Progenitor cell of endocrine pancreas (in vitro differentiated cells): Measurements from ENCODE around the gene POLR2L. TPM values are rescaled to one million over a fixed set of nuclear protein-coding genes. Genes with fewer than 3 reads are reported as not detected.

Source experiments
- DNase-seq: peaks from one replicate; pipeline ENCODE4 v3.0.0; 2021; ENCODE audit warnings: low spot score; ENCODE audit not compliant: unreplicated experiment
- H3K27ac Mint-ChIP-seq: 2 replicates; pipeline ENCODE4 v1.8.0; 2021; ENCODE audit warnings: mild to moderate bottlenecking, moderate library complexity, mixed read lengths
- H3K27me3 Mint-ChIP-seq: 2 replicates; pipeline ENCODE4 v1.8.0; 2021; ENCODE audit warnings: mixed read lengths
- H3K36me3 Mint-ChIP-seq: 2 replicates; pipeline ENCODE4 v1.8.0; 2022; ENCODE audit warnings: mixed read lengths; ENCODE audit not compliant: insufficient read depth
- H3K4me1 Mint-ChIP-seq: 2 replicates; pipeline ENCODE4 v1.8.0; 2021; ENCODE audit warnings: low read depth, mixed read lengths
- H3K4me3 Mint-ChIP-seq: 2 replicates; pipeline ENCODE4 v1.8.0; 2021; ENCODE audit warnings: low read depth, mild to moderate bottlenecking, moderate library complexity, mixed read lengths
- H3K9me3 Mint-ChIP-seq: 2 replicates; pipeline ENCODE4 v1.8.0; 2021; ENCODE audit warnings: low read depth, mixed read lengths
- total RNA-seq: library from RNA; stranded (reverse); gene quantifications from 2 replicates; pipeline ENCODE4 v1.2.1, GENCODE V29; 2021
- TF ChIP-seq, protein P1 (sequence below): fragments of 200-600 bp; sonication (generic); IDR thresholded peaks from one replicate; pipeline ENCODE4 v1.5.0; 2021; ENCODE audit warnings: antibody characterized with exemption, mild to moderate bottlenecking; ENCODE audit not compliant: unreplicated experiment

POLR2L gene
- total RNA-seq, 1 donor from 2014 or later, result 97.9 TPM

DNA sequence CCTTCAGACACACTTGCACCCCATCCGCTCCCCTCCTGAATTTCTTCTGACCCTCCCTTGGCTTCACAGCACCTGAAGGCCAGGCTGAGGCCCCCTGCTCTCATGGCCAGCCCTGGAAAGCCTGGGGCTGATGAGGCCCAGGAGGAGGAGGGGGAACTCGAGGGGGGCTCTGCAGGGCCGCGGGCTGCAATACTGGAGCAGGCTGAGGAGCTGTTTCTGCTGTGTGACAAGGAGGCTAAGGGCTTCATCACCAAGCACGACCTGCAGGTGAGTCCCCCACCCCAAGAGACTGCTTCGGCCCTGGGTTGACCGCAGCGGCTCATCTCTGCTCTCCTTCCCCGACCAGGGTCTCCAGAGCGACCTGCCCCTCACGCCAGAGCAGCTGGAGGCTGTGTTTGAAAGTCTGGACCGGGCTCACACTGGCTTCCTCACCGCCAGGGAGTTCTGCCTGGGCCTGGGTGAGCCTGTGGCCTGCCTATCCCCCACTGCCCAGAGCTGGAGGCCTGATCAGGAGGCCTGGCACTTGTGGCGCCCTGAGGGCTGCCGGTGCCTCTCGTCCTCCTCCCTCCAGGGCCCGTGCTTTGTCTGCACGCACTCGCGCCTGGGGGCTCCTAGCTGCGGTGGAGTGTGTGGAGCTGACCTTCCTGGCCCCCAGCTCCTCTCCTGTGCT is 13.7 kb downstream of the POLR2L start:
- peaks cover 2% of the 10 kb centered on the region for H3K36me3 Mint-ChIP-seq
- no peak overlapping the region for H3K27ac Mint-ChIP-seq
- peaks cover 35% of the 10 kb centered on the region for H3K27me3 Mint-ChIP-seq

DNA sequence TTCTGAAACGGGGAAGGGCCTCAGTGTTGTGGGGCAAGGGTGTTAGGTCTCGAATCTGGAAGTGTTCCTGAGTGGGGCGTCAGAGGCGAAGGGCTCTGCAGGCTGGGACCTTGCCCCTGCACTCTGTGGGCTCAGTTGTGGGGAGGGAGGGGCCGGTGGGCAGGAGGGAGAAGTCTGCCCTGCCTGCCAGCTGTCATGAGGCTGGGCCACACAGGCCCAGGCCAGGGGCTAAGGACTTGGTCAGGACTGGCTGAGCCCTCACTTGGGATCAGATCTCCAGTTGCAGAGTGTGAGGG is 14.5 kb downstream of the POLR2L start, which contains the start of gene CRACR2B:
Gene CRACR2B, plus strand, starts transcription at position 23 of the 296 bp plus-strand sequence. CDS start 689 bp downstream, outside the sequence.
- TF ChIP-seq, protein P1, sequence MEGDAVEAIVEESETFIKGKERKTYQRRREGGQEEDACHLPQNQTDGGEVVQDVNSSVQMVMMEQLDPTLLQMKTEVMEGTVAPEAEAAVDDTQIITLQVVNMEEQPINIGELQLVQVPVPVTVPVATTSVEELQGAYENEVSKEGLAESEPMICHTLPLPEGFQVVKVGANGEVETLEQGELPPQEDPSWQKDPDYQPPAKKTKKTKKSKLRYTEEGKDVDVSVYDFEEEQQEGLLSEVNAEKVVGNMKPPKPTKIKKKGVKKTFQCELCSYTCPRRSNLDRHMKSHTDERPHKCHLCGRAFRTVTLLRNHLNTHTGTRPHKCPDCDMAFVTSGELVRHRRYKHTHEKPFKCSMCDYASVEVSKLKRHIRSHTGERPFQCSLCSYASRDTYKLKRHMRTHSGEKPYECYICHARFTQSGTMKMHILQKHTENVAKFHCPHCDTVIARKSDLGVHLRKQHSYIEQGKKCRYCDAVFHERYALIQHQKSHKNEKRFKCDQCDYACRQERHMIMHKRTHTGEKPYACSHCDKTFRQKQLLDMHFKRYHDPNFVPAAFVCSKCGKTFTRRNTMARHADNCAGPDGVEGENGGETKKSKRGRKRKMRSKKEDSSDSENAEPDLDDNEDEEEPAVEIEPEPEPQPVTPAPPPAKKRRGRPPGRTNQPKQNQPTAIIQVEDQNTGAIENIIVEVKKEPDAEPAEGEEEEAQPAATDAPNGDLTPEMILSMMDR, result no peak
- H3K27ac Mint-ChIP-seq, result no peak within 1 kb of the TSS
- no peaks in the 10 kb centered on the region for H3K9me3 Mint-ChIP-seq
- peaks cover 35% of the 10 kb centered on the region for H3K27me3 Mint-ChIP-seq
- peaks cover 10% of the 10 kb centered on the region for H3K4me1 Mint-ChIP-seq
- no peak for DNase-seq
- H3K36me3 Mint-ChIP-seq, result peaks cover 2% of the 10 kb centered on the region
- peak within 1 kb of the TSS; percentile 75 for H3K4me3 Mint-ChIP-seq

More for the DNA sequence above, 13.7 kb downstream of the POLR2L start:
- Mint-ChIP-seq H3K9me3 (no peaks in the 10 kb centered on the region), H3K4me1 (peaks cover 10% of the 10 kb centered on the region), H3K4me3 (no peak overlapping the region)
- TF ChIP-seq, protein P1, result no peak
- DNase-seq, result no peak

DNA sequence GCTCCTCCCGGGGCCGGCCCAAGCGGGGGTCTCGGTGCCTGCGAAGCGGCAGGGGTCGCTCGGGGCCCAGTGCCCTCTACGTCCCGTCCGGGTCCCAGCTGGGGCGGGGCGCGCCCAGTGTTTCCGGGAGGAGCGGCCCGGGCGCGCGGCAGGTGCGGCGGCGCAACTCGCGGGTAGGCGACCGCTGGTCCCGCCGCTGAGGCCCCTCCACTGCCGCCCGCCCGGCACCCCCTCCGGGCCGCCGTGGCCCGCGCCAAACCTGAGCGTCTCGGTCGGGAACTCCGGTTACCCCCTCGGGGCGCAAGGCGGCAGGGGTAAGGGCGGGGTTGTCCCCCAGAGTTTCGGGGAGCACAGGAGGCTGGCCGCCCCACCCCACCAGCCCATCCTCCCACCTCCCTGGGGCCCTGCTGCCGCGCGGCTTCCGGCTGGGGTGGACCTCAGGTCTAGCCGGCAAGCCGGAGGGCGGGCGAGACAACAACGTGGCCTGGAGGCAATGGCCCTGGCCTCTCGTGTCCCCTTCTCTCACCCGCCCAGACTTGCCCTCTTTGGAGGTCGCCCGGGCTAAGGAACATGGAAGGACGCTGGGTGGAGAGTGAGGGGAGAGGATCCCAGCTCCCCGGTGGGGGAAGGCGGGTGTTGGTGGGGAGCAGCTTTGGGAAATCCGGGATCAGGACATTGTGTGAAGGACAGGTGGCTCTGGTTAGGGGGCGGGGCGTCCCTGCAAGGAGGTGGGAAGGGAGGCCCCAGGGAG is 15.0 kb downstream of the POLR2L start:
- Mint-ChIP-seq H3K27me3 (peaks cover 34% of the 10 kb centered on the region), H3K4me1 (peaks cover 9% of the 10 kb centered on the region), H3K9me3 (no peaks in the 10 kb centered on the region), H3K27ac (no peak overlapping the region), H3K36me3 (peaks cover 2% of the 10 kb centered on the region), H3K4me3 (peak overlapping the region; percentile 75)
- DNase-seq, result peak; percentile 50
- TF ChIP-seq, protein P1, result no peak

DNA sequence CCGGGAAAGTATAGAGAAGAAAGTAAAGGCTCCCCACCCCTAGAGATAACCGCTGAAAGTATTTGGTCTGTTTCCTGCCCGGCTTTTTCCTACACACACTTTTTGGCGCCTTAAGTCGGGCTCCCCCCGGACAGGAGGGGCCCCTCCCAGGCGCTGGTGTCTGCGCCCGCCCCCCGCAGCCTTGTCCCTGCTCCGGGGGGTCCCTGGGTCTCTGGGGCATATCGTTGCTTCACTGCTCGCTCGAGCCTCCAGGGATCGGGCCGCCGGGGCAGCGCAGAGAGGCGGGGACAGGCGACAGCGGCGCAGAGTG is 15.5 kb downstream of the POLR2L start:
- H3K9me3 Mint-ChIP-seq, result no peaks in the 10 kb centered on the region
- TF ChIP-seq, protein P1, result no peak
- H3K4me1 Mint-ChIP-seq, result peaks cover 8% of the 10 kb centered on the region
- H3K36me3 Mint-ChIP-seq, result peaks cover 2% of the 10 kb centered on the region
- DNase-seq, result no peak
- peak overlapping the region; percentile 73 for H3K4me3 Mint-ChIP-seq
- no peak overlapping the region for H3K27ac Mint-ChIP-seq
- H3K27me3 Mint-ChIP-seq, result peaks cover 30% of the 10 kb centered on the region

DNA sequence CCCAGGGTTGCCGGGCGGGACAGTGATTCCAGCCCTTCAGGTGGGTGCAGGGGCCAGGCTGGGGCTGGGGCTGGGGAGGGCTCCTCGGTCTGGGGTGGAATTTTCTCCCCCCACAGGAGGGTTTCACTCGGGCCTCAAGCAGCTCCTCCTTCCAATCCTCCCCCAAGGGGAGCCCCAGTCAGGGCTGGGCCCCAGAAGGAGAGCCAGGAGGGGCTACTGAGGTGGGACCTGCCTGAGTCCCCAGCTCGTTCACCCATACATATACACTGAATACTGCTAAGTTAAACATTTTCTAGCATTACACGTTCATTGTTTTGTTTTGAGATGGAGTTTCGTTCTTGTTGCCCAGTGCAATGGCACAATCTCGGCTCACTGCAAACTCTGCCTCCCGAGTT is 16.1 kb downstream of the POLR2L start:
- DNase-seq, result no peak
- Mint-ChIP-seq H3K27ac (no peak overlapping the region), H3K4me1 (peaks cover 8% of the 10 kb centered on the region), H3K27me3 (peaks cover 24% of the 10 kb centered on the region), H3K4me3 (peak overlapping the region; percentile 73), H3K9me3 (no peaks in the 10 kb centered on the region), H3K36me3 (peaks cover 2% of the 10 kb centered on the region)
- TF ChIP-seq, protein P1, result no peak
